Loucy (cell line): ENCODE data around the gene FANCL.
"Not testable (repeated sequence)": the region's sequence is repeated elsewhere in the genome, so short reads cannot be mapped to it uniquely, and the experiment has no call there.

Source experiments
- H2AFZ ChIP-seq: fragments of 200-600 bp; sonication (generic); 2 replicates; pipeline ENCODE4 v1.6.0; 2016; ENCODE audit warnings: antibody characterized with exemption, mild to moderate bottlenecking, low read length, moderate library complexity
- H3F3A ChIP-seq: fragments of 200-600 bp; 2 replicates; pipeline ENCODE4 v1.6.0; 2016; ENCODE audit warnings: antibody characterized with exemption, low read depth, mild to moderate bottlenecking
- H3K27me3 ChIP-seq: fragments of 200-600 bp; sonication (generic); 2 replicates; pipeline ENCODE4 v1.6.1; 2014; ENCODE audit warnings: low read length, mild to moderate bottlenecking; ENCODE audit not compliant: insufficient read depth, poor library complexity, severe bottlenecking
- H3K36me3 ChIP-seq: fragments of 200-600 bp; sonication (generic); 2 replicates; pipeline ENCODE4 v1.6.1; 2016; ENCODE audit warnings: low read length; ENCODE audit not compliant: insufficient read depth
- H3K4me1 ChIP-seq: fragments of 200-600 bp; sonication (generic); 2 replicates; pipeline ENCODE4 v1.5.1; 2014; ENCODE audit warnings: low read length, mild to moderate bottlenecking; ENCODE audit not compliant: insufficient read depth, poor library complexity, severe bottlenecking
- H3K4me2 ChIP-seq: fragments of 200-600 bp; sonication (generic); 2 replicates; pipeline ENCODE4 v1.6.0; 2014; ENCODE audit warnings: antibody characterized with exemption, low read length, low read depth, mild to moderate bottlenecking; ENCODE audit not compliant: poor library complexity, severe bottlenecking
- H3K4me3 ChIP-seq: fragments of 200-600 bp; sonication (generic); 2 replicates; pipeline ENCODE4 v1.5.1; 2014; ENCODE audit warnings: low read length, mild to moderate bottlenecking, mixed read lengths; ENCODE audit not compliant: poor library complexity, severe bottlenecking
- H3K79me2 ChIP-seq: fragments of 200-600 bp; sonication (generic); 2 replicates; pipeline ENCODE4 v1.6.1; 2014; ENCODE audit warnings: low read length; ENCODE audit not compliant: insufficient read depth
- H3K9ac ChIP-seq: fragments of 200-600 bp; sonication (generic); 2 replicates; pipeline ENCODE4 v1.6.0; 2014; ENCODE audit warnings: mild to moderate bottlenecking, low read depth, low read length, moderate library complexity; ENCODE audit not compliant: poor library complexity, severe bottlenecking
- H3K9me2 ChIP-seq: fragments of 200-600 bp; sonication (generic); replicated peaks from 2 replicates; pipeline ENCODE4 v1.6.1; 2016; ENCODE audit warnings: low read depth, low read length, mixed read lengths
- H3K9me3 ChIP-seq: fragments of 200-600 bp; sonication (generic); 2 replicates; pipeline ENCODE4 v1.6.1; 2014; ENCODE audit warnings: mild to moderate bottlenecking, antibody characterized with exemption, low read length, low read depth; ENCODE audit not compliant: insufficient read depth
- H4K20me1 ChIP-seq: fragments of 200-600 bp; sonication (generic); 2 replicates; pipeline ENCODE4 v1.6.0; 2014; ENCODE audit warnings: antibody characterized with exemption, low read length, mild to moderate bottlenecking; ENCODE audit not compliant: insufficient read depth, poor library complexity, severe bottlenecking
- CTCF ChIP-seq: fragments of 200-600 bp; sonication (generic); conservative IDR thresholded peaks from 2 replicates; pipeline ENCODE4 v1.5.1; 2014; ENCODE audit warnings: mild to moderate bottlenecking, antibody characterized with exemption, low read length
- EZH2phosphoT487 ChIP-seq: fragments of 200-600 bp; IDR thresholded peaks from 2 replicates; pipeline ENCODE4 v1.6.1; 2018; ENCODE audit warnings: antibody characterized with exemption, mild to moderate bottlenecking, moderate library complexity, borderline replicate concordance

The FANCL gene

DNA sequence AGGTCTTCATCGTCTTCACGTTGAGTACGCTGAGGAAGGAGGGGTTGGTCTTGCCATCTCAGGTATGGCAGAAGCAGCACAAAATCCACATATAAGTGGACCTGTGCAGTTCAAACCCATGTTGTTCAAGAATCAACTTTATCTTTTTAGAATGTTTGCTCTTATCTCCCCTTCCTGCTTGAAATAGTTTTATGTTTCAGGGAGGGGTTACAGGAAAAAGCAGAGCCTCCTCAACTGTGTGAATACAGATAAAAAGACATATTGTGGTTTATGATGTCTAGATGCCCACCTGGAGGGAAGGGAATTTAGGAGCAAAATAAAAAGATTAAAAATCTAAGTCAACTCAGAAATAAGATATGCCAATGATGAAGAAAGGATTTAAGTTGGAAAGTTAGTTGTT is 118.6 kb downstream of the FANCL start:
- TF ChIP-seq EZH2phosphoT487, result no peak
- no peak for TF ChIP-seq CTCF
- Histone ChIP-seq H3F3A (no peaks in the 10 kb centered on the region), H3K4me3 (no peak overlapping the region)

DNA sequence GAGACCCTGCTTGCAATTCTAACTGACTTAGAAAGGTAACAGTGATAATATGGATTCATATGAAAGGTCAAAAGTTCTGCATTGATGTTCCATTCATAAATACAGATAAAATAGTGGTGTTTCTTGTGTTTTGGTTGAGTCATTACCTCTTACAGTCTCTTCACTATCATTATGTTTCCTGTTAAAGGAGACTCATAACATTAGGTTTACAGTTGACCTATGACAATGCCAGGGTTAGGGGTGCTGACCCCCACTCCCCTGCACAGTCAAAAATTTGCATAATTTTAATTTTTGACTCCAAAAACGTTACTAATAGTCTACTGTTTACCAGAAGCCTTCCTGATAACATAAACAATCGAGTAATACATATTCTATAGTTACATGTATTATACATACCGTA is 119.1 kb downstream of the FANCL start:
- no peaks in the 10 kb centered on the region for H4K20me1 ChIP-seq

More for the DNA sequence above, 118.6 kb downstream of the FANCL start:
- H3K9me3 ChIP-seq, result no peaks in the 10 kb centered on the region
- H2AFZ ChIP-seq, result no peak overlapping the region
- peak overlapping the region; percentile 24 for H3K4me2 ChIP-seq
- no peak overlapping the region for H3K9ac ChIP-seq
- no peaks in the 10 kb centered on the region for H3K79me2 ChIP-seq
- H3K9me2 ChIP-seq, result no peaks in the 10 kb centered on the region
- no peaks in the 10 kb centered on the region for H4K20me1 ChIP-seq
- peaks cover 4% of the 10 kb centered on the region; the same call in 1 of the 2 replicates for H3K36me3 ChIP-seq
- H3K4me1 ChIP-seq, result peaks cover 17% of the 10 kb centered on the region
- no peaks in the 10 kb centered on the region for H3K27me3 ChIP-seq

GRCh38 chr2:58120626-58121229 is 120.4 kb downstream of the FANCL start:
- no peaks in the 10 kb centered on the region for H3K9me2 ChIP-seq
- no peaks in the 10 kb centered on the region for H3K9me3 ChIP-seq
- peaks cover 4% of the 10 kb centered on the region; the same call in 1 of the 2 replicates for H3K36me3 ChIP-seq
- no peak overlapping the region for H2AFZ ChIP-seq
- no peaks in the 10 kb centered on the region for H3K27me3 ChIP-seq
- TF ChIP-seq CTCF (no peak), EZH2phosphoT487 (no peak)
- H3K4me2 ChIP-seq, result no peak overlapping the region
- H3K9ac ChIP-seq, result no peak overlapping the region
- no peak overlapping the region for H3K4me3 ChIP-seq
- H3F3A ChIP-seq, result no peaks in the 10 kb centered on the region
- no peaks in the 10 kb centered on the region for H3K79me2 ChIP-seq
- peaks cover 17% of the 10 kb centered on the region for H3K4me1 ChIP-seq
- H4K20me1 ChIP-seq, result no peaks in the 10 kb centered on the region

More for the DNA sequence above, 119.1 kb downstream of the FANCL start:
- peaks cover 4% of the 10 kb centered on the region; the same call in 1 of the 2 replicates for H3K36me3 ChIP-seq
- H2AFZ ChIP-seq, result no peak overlapping the region
- H3F3A ChIP-seq, result no peaks in the 10 kb centered on the region
- no peaks in the 10 kb centered on the region for H3K27me3 ChIP-seq
- TF ChIP-seq CTCF (no peak), EZH2phosphoT487 (no peak)
- H3K9me2 ChIP-seq, result no peaks in the 10 kb centered on the region
- H3K4me1 ChIP-seq, result peaks cover 17% of the 10 kb centered on the region
- H3K9me3 ChIP-seq, result no peaks in the 10 kb centered on the region
- peak overlapping the region; percentile 24 for H3K4me2 ChIP-seq
- no peaks in the 10 kb centered on the region for H3K79me2 ChIP-seq
- no peak overlapping the region for H3K9ac ChIP-seq
- no peak overlapping the region for H3K4me3 ChIP-seq

- H3K9ac ChIP-seq, H3K4me2 ChIP-seq, H3K4me3 ChIP-seq: not testable (repeated sequence)
Observed at GRCh38 chr2:58113563-58113962, 127.6 kb downstream of the FANCL start.

More at GRCh38 chr2:58113563-58113962, 127.6 kb downstream of the FANCL start:
- not testable (repeated sequence) for H3K4me1 ChIP-seq, H3K36me3 ChIP-seq, H4K20me1 ChIP-seq, H3K9me2 ChIP-seq, H2AFZ ChIP-seq, H3K9me3 ChIP-seq, H3K27me3 ChIP-seq, H3F3A ChIP-seq, H3K79me2 ChIP-seq
